ENCODE results near the gene NUP62.

DNA sequence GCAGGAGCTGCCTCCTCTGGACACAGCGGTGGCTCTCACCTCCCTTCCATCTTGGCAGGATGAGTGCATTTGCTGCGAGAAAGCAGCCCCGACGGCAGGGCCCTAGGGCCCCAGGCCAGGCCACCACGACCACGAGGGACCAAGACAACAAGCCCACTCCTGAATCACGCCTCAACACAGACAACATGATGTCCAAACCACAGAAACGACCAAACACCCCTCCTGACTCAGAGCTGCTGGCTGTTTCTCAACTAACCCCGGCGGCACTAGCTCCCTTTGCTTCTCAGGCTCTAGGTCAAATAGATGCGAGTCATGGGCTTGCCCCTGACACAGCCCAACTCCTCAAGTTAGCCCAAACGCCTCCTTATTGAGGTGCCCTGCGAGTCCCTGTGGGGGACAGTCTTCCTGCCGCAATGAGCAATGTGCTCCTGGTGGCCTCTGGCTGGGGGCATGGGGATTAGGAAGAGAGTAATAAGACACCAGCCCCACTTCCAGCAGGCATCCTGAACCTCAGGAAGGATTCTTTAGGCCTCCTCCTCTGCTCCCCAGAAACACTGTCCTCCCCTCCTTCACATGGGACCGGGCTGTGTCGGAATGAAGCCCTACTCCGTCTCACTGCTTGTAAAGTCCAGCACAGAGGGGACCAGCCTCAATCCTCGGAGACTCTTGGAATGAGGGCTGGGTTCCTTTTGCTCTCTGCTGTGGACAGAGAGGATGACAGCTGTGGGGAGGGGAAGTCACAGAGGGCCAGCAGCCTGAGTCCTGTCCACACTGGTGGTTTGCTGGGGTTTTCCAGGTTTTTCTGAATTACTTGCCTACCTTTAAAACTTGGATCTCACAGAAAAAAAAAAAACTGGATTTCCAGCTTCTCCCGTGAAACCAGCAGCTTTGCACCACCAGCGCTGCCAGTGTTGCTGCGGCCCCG is 7.2 kb downstream of the NUP62 start:
- TF ChIP-seq, protein P1, sequence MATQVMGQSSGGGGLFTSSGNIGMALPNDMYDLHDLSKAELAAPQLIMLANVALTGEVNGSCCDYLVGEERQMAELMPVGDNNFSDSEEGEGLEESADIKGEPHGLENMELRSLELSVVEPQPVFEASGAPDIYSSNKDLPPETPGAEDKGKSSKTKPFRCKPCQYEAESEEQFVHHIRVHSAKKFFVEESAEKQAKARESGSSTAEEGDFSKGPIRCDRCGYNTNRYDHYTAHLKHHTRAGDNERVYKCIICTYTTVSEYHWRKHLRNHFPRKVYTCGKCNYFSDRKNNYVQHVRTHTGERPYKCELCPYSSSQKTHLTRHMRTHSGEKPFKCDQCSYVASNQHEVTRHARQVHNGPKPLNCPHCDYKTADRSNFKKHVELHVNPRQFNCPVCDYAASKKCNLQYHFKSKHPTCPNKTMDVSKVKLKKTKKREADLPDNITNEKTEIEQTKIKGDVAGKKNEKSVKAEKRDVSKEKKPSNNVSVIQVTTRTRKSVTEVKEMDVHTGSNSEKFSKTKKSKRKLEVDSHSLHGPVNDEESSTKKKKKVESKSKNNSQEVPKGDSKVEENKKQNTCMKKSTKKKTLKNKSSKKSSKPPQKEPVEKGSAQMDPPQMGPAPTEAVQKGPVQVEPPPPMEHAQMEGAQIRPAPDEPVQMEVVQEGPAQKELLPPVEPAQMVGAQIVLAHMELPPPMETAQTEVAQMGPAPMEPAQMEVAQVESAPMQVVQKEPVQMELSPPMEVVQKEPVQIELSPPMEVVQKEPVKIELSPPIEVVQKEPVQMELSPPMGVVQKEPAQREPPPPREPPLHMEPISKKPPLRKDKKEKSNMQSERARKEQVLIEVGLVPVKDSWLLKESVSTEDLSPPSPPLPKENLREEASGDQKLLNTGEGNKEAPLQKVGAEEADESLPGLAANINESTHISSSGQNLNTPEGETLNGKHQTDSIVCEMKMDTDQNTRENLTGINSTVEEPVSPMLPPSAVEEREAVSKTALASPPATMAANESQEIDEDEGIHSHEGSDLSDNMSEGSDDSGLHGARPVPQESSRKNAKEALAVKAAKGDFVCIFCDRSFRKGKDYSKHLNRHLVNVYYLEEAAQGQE (IDR thresholded peaks at IDR 0.05; ENCODE audit: low read depth), result no peak
- TF ChIP-seq ZBTB7A (IDR thresholded peaks at IDR 0.05; ENCODE audit: low read depth), result no peak
- no peak for TF ChIP-seq TAF1 (IDR thresholded peaks at IDR 0.05; ENCODE audit: low read depth)

Measured in Ishikawa (cell line).